PC-3 (cell line): Measurements from ENCODE around the gene SH3TC1. TPM values are rescaled to one million over a fixed set of nuclear protein-coding genes. Genes with fewer than 3 reads are reported as not detected.

Source experiments
- ATAC-seq: fragments of 200-7000 bp; cut with Tn5 transposase; 2 replicates; pipeline ENCODE4 v1.9.1; 2020; ENCODE audit warnings: mild to moderate bottlenecking, moderate library complexity
- BruUV-seq: library from RNA; stranded (reverse); fragments of 400-500 nt; replicated peaks from 2 replicates; lab custom pipeline; 2021; lab: Mats Ljungman, UMichigan
- CTCF ChIA-PET: fragments of 300-600 bp; sonication (Branson Sonifier 250); formaldehyde crosslinking; loops from one replicate; lab custom pipeline; 2022; ENCODE audit warnings: antibody characterized with exemption; lab: Charles Lee
- POLR2A ChIA-PET: fragments of 300-600 bp; sonication (Branson Sonifier 250); formaldehyde crosslinking; loops from one replicate; lab custom pipeline; 2022; ENCODE audit warnings: antibody characterized with exemption; ENCODE audit not compliant: unreplicated experiment; lab: Charles Lee
- DNase-seq: peaks from one replicate; pipeline ENCODE4 v3.0.0-alpha.2; 2015
- H2AFZ ChIP-seq: fragments of 300-600 bp; sonication (generic); 2 replicates; pipeline ENCODE4 v1.6.0; 2016; ENCODE audit warnings: antibody characterized with exemption, low read length
- H3F3A ChIP-seq: fragments of 300-600 bp; sonication (generic); one replicate; pipeline ENCODE4 v1.6.0; 2017; ENCODE audit warnings: antibody characterized with exemption, low read length, control low read depth, mild to moderate bottlenecking; ENCODE audit not compliant: unreplicated experiment
- H3K27ac ChIP-seq: fragments of 300-600 bp; sonication (generic); 2 replicates; pipeline ENCODE4 v1.5.1; 2016; ENCODE audit warnings: mild to moderate bottlenecking, low read length
- H3K27me3 ChIP-seq: fragments of 300-600 bp; sonication (generic); 2 replicates; pipeline ENCODE4 v1.6.1; 2016; ENCODE audit warnings: low read length, mixed read lengths
- H3K36me3 ChIP-seq: fragments of 300-600 bp; sonication (generic); 2 replicates; pipeline ENCODE4 v1.6.1; 2016; ENCODE audit warnings: low read depth, mixed run types, low read length, mixed read lengths
- H3K4me1 ChIP-seq: fragments of 300-600 bp; sonication (generic); 2 replicates; pipeline ENCODE4 v1.5.1; 2016; ENCODE audit warnings: low read length; ENCODE audit not compliant: insufficient read depth
- H3K4me2 ChIP-seq: fragments of 300-600 bp; sonication (generic); 2 replicates; pipeline ENCODE4 v1.6.0; 2016; ENCODE audit warnings: low read length
- H3K4me3 ChIP-seq: fragments of 300-600 bp; sonication (generic); 2 replicates; pipeline ENCODE4 v1.5.1; 2016; ENCODE audit warnings: mild to moderate bottlenecking, low read length, mixed read lengths
- H3K79me2 ChIP-seq: fragments of 300-600 bp; sonication (generic); 2 replicates; pipeline ENCODE4 v1.6.1; 2017; ENCODE audit warnings: low read length, mixed read lengths
- H3K9ac ChIP-seq: fragments of 300-600 bp; sonication (generic); 2 replicates; pipeline ENCODE4 v1.6.0; 2016; ENCODE audit warnings: mild to moderate bottlenecking, low read length
- H3K9me2 ChIP-seq: fragments of 300-600 bp; sonication (generic); replicated peaks from 2 replicates; pipeline ENCODE4 v1.6.1; 2016; ENCODE audit warnings: mixed run types, low read length, mixed read lengths
- H3K9me3 ChIP-seq: fragments of 300-600 bp; sonication (generic); 2 replicates; pipeline ENCODE4 v1.6.1; 2016; ENCODE audit warnings: low read length, mixed read lengths
- H4K20me1 ChIP-seq: fragments of 300-600 bp; sonication (generic); 2 replicates; pipeline ENCODE4 v1.6.1; 2016; ENCODE audit warnings: low read length, mixed read lengths
- CTCF ChIP-seq: fragments of 300-600 bp; sonication (generic); conservative IDR thresholded peaks from 2 replicates; pipeline ENCODE4 v1.5.1; 2017; ENCODE audit warnings: antibody characterized with exemption, low read depth, mild to moderate bottlenecking, low read length
- EZH2 ChIP-seq: fragments of 300-600 bp; sonication (generic); IDR thresholded peaks from one replicate; pipeline ENCODE4 v1.6.1; 2017; ENCODE audit warnings: antibody characterized with exemption, mild to moderate bottlenecking, low read length; ENCODE audit not compliant: unreplicated experiment
- EZH2phosphoT487 ChIP-seq: fragments of 300-600 bp; sonication (generic); IDR thresholded peaks from 2 replicates; pipeline ENCODE4 v1.6.1; 2018; ENCODE audit warnings: mild to moderate bottlenecking, antibody characterized with exemption, low read length, borderline replicate concordance
- intact Hi-C: fragments of 100-400 bp; cut with micrococcal nuclease; formaldehyde crosslinking; loops from 2 replicates; pipeline ENCODE4 v1.9.0; 2023
- total RNA-seq: library from RNA; depleted of rRNA; stranded (reverse); fragments of >200 nt; gene quantifications from 2 replicates; pipeline ENCODE4 v1.2.3, GENCODE V29; 2014

SH3TC1 gene
- total RNA-seq, 1 experiment from 2014 or later: 23.1 TPM

- H3F3A ChIP-seq: no peaks in the 10 kb centered on the region
- H3K9me2 ChIP-seq: no peaks in the 10 kb centered on the region
- no peak overlapping the region for H3K27ac ChIP-seq
- H3K36me3 ChIP-seq: no peaks in the 10 kb centered on the region
- intact Hi-C loops: loop anchor here (1.0 kb wide), 1 partner anchor 15 kb away; no protein-coding TSS in a partner anchor
- no peak overlapping the region for H2AFZ ChIP-seq
- H4K20me1 ChIP-seq: no peaks in the 10 kb centered on the region
- no peak overlapping the region for H3K4me3 ChIP-seq
- peaks cover 18% of the 10 kb centered on the region for H3K4me1 ChIP-seq
- POLR2A ChIA-PET: no interaction called here
- CTCF ChIA-PET: interaction anchor here (1.0 to 1.1 kb wide), 6 partner anchors 8 to 90 kb away, joined by 3 to 21 read pairs (median 6); no protein-coding TSS in a partner anchor
- H3K27me3 ChIP-seq: no peaks in the 10 kb centered on the region
- no peaks in the 10 kb centered on the region for H3K9me3 ChIP-seq
- DNase-seq (no peak), ATAC-seq (no peak)
- no peak overlapping the region for H3K9ac ChIP-seq
- TF ChIP-seq EZH2 (no peak), CTCF (no peak), EZH2phosphoT487 (no peak)
- no peaks in the 10 kb centered on the region for H3K79me2 ChIP-seq
- H3K4me2 ChIP-seq: no peak overlapping the region
- BruUV-seq: no TSS peak
Measured at GRCh38 chr4:8177552-8177951, 21.5 kb upstream of the SH3TC1 start.

GRCh38 chr4:8177956-8178355 is 21.1 kb upstream of the SH3TC1 start:
- ChIA-PET POLR2A (no interaction called here), CTCF (no interaction called here)
- H3K79me2 ChIP-seq: no peaks in the 10 kb centered on the region
- no peak overlapping the region for H2AFZ ChIP-seq
- no peaks in the 10 kb centered on the region for H3K27me3 ChIP-seq
- no peaks in the 10 kb centered on the region for H3K9me3 ChIP-seq
- no TSS peak for BruUV-seq
- no peak overlapping the region for H3K9ac ChIP-seq
- intact Hi-C loops: loop anchor here (1.0 kb wide), 1 partner anchor 14 kb away; no protein-coding TSS in a partner anchor
- no peaks in the 10 kb centered on the region for H4K20me1 ChIP-seq
- ATAC-seq (no peak), DNase-seq (no peak)
- no peak overlapping the region for H3K27ac ChIP-seq
- H3K4me2 ChIP-seq: no peak overlapping the region
- H3F3A ChIP-seq: no peaks in the 10 kb centered on the region
- no peak for TF ChIP-seq EZH2phosphoT487
- no peak for TF ChIP-seq CTCF
- TF ChIP-seq EZH2: no peak
- H3K36me3 ChIP-seq: no peaks in the 10 kb centered on the region
- H3K4me1 ChIP-seq: peaks cover 22% of the 10 kb centered on the region
- H3K9me2 ChIP-seq: no peaks in the 10 kb centered on the region
- no peak overlapping the region for H3K4me3 ChIP-seq

- no peaks in the 10 kb centered on the region for H3K79me2 ChIP-seq
- no peaks in the 10 kb centered on the region for H3K27me3 ChIP-seq
- no peak overlapping the region for H3K4me2 ChIP-seq
- no peaks in the 10 kb centered on the region for H3K9me2 ChIP-seq
- BruUV-seq: no TSS peak
- H4K20me1 ChIP-seq: no peaks in the 10 kb centered on the region
- H3K9ac ChIP-seq: no peak overlapping the region
- no peaks in the 10 kb centered on the region for H3K9me3 ChIP-seq
- no peak for ATAC-seq
- CTCF ChIA-PET: no interaction called here
- H3F3A ChIP-seq: no peaks in the 10 kb centered on the region
- no peak overlapping the region for H3K27ac ChIP-seq
- peaks cover 30% of the 10 kb centered on the region for H3K4me1 ChIP-seq
- POLR2A ChIA-PET: no interaction called here
- no peak overlapping the region for H2AFZ ChIP-seq
- no peak overlapping the region for H3K4me3 ChIP-seq
- TF ChIP-seq EZH2phosphoT487 (no peak), CTCF (no peak), EZH2 (no peak)
- no peaks in the 10 kb centered on the region for H3K36me3 ChIP-seq
- intact Hi-C loops: no loop called here
- no peak for DNase-seq
Measured at GRCh38 chr4:8179074-8179473, 20.0 kb upstream of the SH3TC1 start.
